IPS-18a (cell line): ENCODE results near the gene SNTB2.

Source experiments
- H3K27ac ChIP-seq: one replicate; pipeline ENCODE4 v1.5.1; 2013; ENCODE audit warnings: low read length
- H3K27me3 ChIP-seq: one replicate; pipeline ENCODE4 v1.6.1; 2013; ENCODE audit warnings: mild to moderate bottlenecking, low read length; ENCODE audit not compliant: control insufficient read depth, insufficient read depth
- H3K36me3 ChIP-seq: one replicate; pipeline ENCODE4 v1.6.1; 2013; ENCODE audit warnings: low read depth, low read length; ENCODE audit not compliant: control insufficient read depth
- H3K4me1 ChIP-seq: one replicate; pipeline ENCODE4 v1.6.1; 2013; ENCODE audit warnings: low read depth, low read length; ENCODE audit not compliant: control insufficient read depth
- H3K4me3 ChIP-seq: one replicate; pipeline ENCODE4 v1.5.1; 2013; ENCODE audit warnings: low read length
- H3K9ac ChIP-seq: one replicate; pipeline ENCODE4 v1.6.1; 2013; ENCODE audit warnings: mild to moderate bottlenecking, low read length, moderate library complexity
- H3K9me3 ChIP-seq: one replicate; pipeline ENCODE4 v1.6.1; 2013; ENCODE audit warnings: low read depth, low read length; ENCODE audit not compliant: control insufficient read depth

The SNTB2 gene

GRCh38 chr16:69187446-69188235, 677 bp downstream of the SNTB2 start:
- H3K27me3 ChIP-seq: peaks cover 5% of the 10 kb centered on the region
- no peaks in the 10 kb centered on the region for H3K36me3 ChIP-seq
- H3K9me3 ChIP-seq: no peaks in the 10 kb centered on the region
- peak overlapping the region; percentile 87 for H3K4me3 ChIP-seq
- H3K9ac ChIP-seq: peak overlapping the region; percentile 82
- H3K4me1 ChIP-seq: peaks cover 12% of the 10 kb centered on the region
- H3K27ac ChIP-seq: no peak overlapping the region

GRCh38 chr16:69188236-69188549, 1.2 kb downstream of the SNTB2 start:
- H3K4me3 ChIP-seq: peak overlapping the region; percentile 87
- peaks cover 12% of the 10 kb centered on the region for H3K4me1 ChIP-seq
- H3K36me3 ChIP-seq: no peaks in the 10 kb centered on the region
- no peak overlapping the region for H3K27ac ChIP-seq
- H3K9me3 ChIP-seq: no peaks in the 10 kb centered on the region
- H3K27me3 ChIP-seq: peaks cover 5% of the 10 kb centered on the region
- H3K9ac ChIP-seq: peak overlapping the region; percentile 82

- peaks cover 5% of the 10 kb centered on the region for H3K27me3 ChIP-seq
- H3K4me3 ChIP-seq: peak overlapping the region; percentile 87
- no peak overlapping the region for H3K27ac ChIP-seq
- H3K36me3 ChIP-seq: no peaks in the 10 kb centered on the region
- H3K9ac ChIP-seq: peak overlapping the region; percentile 82
- H3K4me1 ChIP-seq: peaks cover 12% of the 10 kb centered on the region
- H3K9me3 ChIP-seq: no peaks in the 10 kb centered on the region
These were observed 1.8 kb downstream of the SNTB2 start for GRCh38 chr16:69188716-69189115.

GRCh38 chr16:69190046-69190588, 3.2 kb downstream of the SNTB2 start:
- Histone ChIP-seq H3K9me3 (no peaks in the 10 kb centered on the region), H3K4me3 (no peak overlapping the region), H3K27me3 (peaks cover 5% of the 10 kb centered on the region), H3K9ac (peak overlapping the region; percentile 3), H3K27ac (no peak overlapping the region), H3K4me1 (peaks cover 12% of the 10 kb centered on the region), H3K36me3 (no peaks in the 10 kb centered on the region)

GRCh38 chr16:69190598-69190997, 3.6 kb downstream of the SNTB2 start:
- H3K27me3 ChIP-seq: peaks cover 5% of the 10 kb centered on the region
- H3K4me1 ChIP-seq: peaks cover 12% of the 10 kb centered on the region
- no peaks in the 10 kb centered on the region for H3K36me3 ChIP-seq
- no peak overlapping the region for H3K4me3 ChIP-seq
- no peaks in the 10 kb centered on the region for H3K9me3 ChIP-seq
- no peak overlapping the region for H3K27ac ChIP-seq
- no peak overlapping the region for H3K9ac ChIP-seq

- Histone ChIP-seq H3K9me3 (no peaks in the 10 kb centered on the region), H3K4me3 (no peak overlapping the region), H3K36me3 (no peaks in the 10 kb centered on the region), H3K9ac (no peak overlapping the region), H3K27ac (no peak overlapping the region), H3K27me3 (peaks cover 5% of the 10 kb centered on the region), H3K4me1 (peaks cover 12% of the 10 kb centered on the region)
These were observed 4.2 kb downstream of the SNTB2 start for GRCh38 chr16:69191136-69191535.

- no peaks in the 10 kb centered on the region for H3K27me3 ChIP-seq
- H3K36me3 ChIP-seq: no peaks in the 10 kb centered on the region
- no peak overlapping the region for H3K27ac ChIP-seq
These were observed 6.9 kb downstream of the SNTB2 start for GRCh38 chr16:69193855-69194254.

GRCh38 chr16:69194488-69194887, 7.5 kb downstream of the SNTB2 start:
- Histone ChIP-seq H3K36me3 (no peaks in the 10 kb centered on the region), H3K9me3 (no peaks in the 10 kb centered on the region), H3K27ac (no peak overlapping the region), H3K27me3 (no peaks in the 10 kb centered on the region), H3K4me1 (no peaks in the 10 kb centered on the region), H3K9ac (no peak overlapping the region), H3K4me3 (no peak overlapping the region)

More at GRCh38 chr16:69193855-69194254, 6.9 kb downstream of the SNTB2 start:
- no peak overlapping the region for H3K4me3 ChIP-seq
- H3K4me1 ChIP-seq: peaks cover 4% of the 10 kb centered on the region
- no peak overlapping the region for H3K9ac ChIP-seq
- no peaks in the 10 kb centered on the region for H3K9me3 ChIP-seq

- no peaks in the 10 kb centered on the region for H3K9me3 ChIP-seq
- no peaks in the 10 kb centered on the region for H3K36me3 ChIP-seq
- no peak overlapping the region for H3K27ac ChIP-seq
- H3K27me3 ChIP-seq: no peaks in the 10 kb centered on the region
- H3K9ac ChIP-seq: no peak overlapping the region
- no peak overlapping the region for H3K4me3 ChIP-seq
- no peaks in the 10 kb centered on the region for H3K4me1 ChIP-seq
These were observed 8.5 kb downstream of the SNTB2 start for GRCh38 chr16:69195369-69196029.

- Histone ChIP-seq H3K9ac (no peak overlapping the region), H3K4me3 (no peak overlapping the region), H3K27me3 (no peaks in the 10 kb centered on the region), H3K4me1 (no peaks in the 10 kb centered on the region), H3K27ac (no peak overlapping the region), H3K9me3 (no peaks in the 10 kb centered on the region), H3K36me3 (no peaks in the 10 kb centered on the region)
These were observed 10.6 kb downstream of the SNTB2 start for GRCh38 chr16:69197573-69197972.

- no peak overlapping the region for H3K4me3 ChIP-seq
- no peak overlapping the region for H3K27ac ChIP-seq
- H3K9ac ChIP-seq: no peak overlapping the region
- H3K36me3 ChIP-seq: no peaks in the 10 kb centered on the region
- H3K9me3 ChIP-seq: no peaks in the 10 kb centered on the region
- no peaks in the 10 kb centered on the region for H3K27me3 ChIP-seq
- H3K4me1 ChIP-seq: no peaks in the 10 kb centered on the region
These were observed 12.4 kb downstream of the SNTB2 start for GRCh38 chr16:69199382-69199781.
